ENCODE results near the gene CCDC27.

Gene CCDC27

DNA sequence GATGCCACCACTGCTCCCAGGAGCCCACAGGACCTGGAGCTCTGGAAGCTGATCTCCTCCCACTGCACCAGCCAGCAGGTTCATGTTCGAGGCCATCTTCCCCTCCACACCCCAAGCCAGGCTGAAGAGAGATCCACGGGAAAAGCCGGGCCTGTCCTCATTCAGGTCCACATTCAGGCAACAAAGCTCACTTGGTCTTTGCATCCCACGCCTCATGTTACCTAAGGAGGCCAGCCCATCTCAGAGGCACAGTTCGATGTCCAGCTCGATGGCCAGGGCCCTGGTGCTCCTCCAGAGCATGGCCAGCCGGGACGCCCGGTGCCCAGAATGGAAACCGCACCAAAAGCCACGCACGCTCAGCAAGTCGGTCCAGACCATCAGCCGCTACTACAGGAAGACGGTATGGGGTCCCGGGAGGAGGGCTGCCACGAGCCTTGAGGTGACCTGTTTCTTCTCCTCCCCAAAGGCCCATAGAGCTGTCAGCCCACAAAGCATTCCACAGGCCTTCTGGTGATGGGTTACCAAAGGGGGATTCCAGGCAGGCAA lies at the start of gene CCDC27:
Gene CCDC27 (plus strand): TSS at position 51 of the 546 bp plus-strand sequence. CDS start 32 bp downstream, at position 83.
- no peak for DNase-seq

- DNase-seq: no peak
Observed at GRCh38 chr1:3702528-3702927, 49.7 kb upstream of the CCDC27 start.

GRCh38 chr1:3702990-3703728 lies 49.1 kb upstream of the CCDC27 start:
- no peak for DNase-seq

DNA sequence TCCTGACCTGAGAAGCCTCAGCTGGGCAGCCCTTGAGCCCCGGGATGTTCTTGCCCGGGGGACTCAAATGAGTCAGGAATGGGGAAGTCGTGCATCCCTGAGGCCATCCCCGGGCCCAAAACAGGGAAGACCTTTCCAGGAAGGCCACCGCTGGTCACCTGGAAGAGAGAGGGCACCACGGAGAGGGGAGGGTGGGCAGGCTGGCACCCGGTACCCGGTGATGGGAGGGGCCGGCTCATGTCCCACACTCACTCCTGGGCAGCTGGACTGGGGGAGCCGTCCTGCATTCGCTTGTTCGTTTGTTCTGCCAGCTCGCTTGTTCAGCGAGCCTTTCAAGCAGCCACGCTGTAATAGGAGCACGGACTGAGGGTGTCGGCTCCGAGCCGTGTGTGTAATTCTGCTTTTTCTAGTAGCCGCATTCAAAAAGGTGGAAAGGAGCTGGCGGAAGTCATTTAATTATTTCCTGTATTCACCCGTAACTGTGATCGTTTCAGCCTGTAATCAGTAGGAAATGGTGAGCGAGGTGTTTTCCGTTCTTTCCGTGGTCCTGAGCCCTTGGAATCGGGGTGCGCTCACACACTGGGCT lies 48.4 kb upstream of the CCDC27 start:
- no peak for DNase-seq

DNA sequence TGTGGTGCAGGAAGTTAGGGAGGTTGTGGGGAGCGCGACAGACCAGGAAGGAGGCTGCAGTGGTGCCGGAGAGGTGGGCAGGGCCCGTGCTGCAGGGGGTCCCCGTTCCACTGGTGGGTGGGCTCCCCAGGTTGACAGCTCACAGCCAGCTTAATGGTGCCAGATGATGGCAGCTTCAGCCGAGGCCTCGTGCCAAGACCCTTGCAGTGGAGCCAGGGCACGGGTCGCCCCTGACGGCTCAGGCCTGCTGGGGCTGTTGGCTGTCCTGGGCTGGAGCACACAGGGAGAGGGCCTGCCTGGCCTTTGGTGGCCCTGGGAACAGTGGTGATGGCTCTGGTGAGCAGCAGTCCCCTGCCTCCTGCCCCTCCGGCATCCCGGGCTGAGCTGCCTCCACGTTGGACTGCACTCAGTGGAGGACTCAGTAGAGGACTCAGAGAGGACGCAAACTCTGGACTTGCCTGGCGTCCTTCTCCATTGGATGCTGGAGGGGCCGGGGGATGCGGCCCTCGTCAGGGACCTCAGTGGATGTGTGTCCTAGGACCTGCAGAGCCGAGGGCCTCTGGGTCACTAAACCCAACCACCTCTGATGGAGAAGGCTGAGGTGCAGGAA lies 46.8 kb upstream of the CCDC27 start:
- DNase-seq: no peak

DNA sequence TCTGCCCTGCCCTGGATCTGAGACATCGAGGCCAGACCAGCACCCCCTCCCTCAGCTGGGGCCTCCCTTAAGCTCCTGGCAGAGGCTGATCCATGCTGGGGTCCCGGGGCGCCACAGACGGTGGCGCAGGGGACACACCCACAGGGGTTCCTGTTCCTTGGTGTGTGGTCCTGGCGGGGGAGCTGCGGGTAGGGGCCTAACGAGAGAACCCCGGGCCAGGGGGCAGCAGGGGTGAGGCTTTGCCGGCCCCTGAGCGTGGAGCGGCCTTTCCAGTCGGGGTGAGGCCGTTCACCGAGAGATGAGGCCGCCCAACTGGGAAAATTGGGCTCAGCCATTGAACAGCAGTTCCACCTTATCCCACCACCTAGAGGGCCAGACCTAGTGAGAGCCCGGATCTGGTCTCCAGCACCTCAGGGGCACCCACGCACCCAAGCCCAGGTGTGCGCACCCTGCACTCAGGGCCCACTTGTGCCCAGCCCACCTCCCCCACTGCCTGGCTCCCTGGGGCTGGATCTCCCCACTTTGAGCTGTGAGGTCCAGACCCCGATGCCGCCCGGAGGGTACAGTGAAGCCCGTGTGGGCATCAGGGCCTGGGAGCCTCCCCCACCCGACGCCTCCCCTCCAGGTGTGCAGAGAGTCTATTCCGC lies 45.5 kb upstream of the CCDC27 start:
- DNase-seq: no peak

DNA sequence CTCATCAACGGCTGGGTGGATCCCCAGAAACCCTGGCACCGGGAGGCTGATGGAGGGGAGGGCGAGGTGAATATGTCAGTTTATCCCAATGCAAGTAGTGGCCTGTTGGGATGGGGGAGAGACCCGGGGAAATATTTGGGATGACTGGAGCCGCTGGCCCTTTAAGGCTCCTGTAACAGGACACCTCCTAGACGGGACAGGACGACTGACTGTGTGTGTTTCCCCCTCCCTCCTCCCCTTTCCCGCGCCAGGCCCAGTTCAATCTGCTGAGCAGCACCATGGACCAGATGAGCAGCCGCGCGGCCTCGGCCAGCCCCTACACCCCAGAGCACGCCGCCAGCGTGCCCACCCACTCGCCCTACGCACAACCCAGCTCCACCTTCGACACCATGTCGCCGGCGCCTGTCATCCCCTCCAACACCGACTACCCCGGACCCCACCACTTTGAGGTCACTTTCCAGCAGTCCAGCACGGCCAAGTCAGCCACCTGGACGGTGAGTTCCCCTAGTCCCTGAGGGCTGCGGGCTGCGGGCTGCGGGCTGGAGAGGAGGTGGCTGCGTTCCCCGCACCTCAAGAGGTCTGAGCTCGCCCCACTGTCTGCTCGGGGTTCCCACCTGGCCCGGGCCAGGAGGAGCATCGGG lies 44.8 kb upstream of the CCDC27 start:
- DNase-seq: no peak

DNA sequence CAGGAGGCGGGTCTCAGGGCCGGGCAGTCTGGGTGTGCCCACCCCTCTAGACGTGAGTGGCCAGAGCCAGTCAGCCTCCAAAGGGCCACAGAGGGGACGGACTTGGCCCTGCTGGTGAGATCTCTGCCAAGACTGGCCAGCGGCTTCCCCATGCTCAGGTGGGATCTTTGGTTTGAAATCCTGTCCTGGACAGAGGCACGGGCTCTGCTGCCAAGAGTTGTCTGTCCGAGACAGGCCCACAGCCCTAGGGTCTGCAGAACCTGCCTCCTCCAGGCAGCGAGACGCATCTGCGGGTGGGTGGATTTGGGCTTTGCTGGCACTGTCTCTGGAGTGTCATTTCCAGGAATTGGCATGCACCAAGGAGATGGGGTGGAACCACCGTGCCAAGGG lies 44.3 kb upstream of the CCDC27 start:
- no peak for DNase-seq

- DNase-seq: no peak
Observed at GRCh38 chr1:3708791-3709190, 43.5 kb upstream of the CCDC27 start.

DNA sequence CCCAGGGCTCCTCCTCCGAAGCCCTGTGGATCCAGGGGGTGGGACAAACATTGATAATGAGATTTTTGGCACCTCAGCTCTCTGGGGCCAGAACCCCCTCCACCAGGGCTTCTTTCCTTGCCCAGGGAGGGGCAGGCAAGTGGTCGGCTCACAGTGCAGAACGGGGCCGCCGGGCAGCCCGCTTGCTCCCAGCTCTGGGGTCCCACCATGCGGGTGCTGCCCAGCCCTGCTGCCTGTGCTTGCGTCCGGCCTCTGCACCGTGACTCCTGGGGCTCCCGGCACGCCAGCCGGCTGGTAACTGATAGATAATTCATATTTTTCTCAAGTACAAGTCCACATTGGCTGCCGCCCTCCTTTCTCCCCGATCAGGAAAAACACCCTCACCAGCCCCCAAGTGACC lies 42.0 kb upstream of the CCDC27 start:
- no peak for DNase-seq

DNA sequence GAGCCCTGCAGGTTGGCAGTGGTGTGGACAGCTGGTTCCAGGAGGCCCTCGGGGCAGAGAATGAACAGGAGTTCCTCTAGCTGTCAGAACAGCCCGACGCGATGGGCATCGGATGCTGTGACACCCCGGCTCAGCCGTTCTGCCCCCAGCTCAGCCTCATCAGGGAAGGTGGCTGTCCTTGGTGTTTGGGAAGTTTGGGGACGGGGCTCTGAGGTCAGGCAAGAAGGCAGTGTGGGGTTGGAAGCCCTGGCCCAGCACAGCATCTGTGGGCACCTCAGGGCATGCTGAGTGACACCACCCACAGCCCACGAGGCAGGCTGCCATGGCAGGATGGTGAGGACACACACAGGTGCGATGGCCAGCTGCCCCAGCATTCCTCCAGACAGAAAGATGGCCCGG lies 40.9 kb upstream of the CCDC27 start:
- DNase-seq: no peak

- DNase-seq: no peak
Observed at GRCh38 chr1:3711780-3712451, 40.3 kb upstream of the CCDC27 start.

DNA sequence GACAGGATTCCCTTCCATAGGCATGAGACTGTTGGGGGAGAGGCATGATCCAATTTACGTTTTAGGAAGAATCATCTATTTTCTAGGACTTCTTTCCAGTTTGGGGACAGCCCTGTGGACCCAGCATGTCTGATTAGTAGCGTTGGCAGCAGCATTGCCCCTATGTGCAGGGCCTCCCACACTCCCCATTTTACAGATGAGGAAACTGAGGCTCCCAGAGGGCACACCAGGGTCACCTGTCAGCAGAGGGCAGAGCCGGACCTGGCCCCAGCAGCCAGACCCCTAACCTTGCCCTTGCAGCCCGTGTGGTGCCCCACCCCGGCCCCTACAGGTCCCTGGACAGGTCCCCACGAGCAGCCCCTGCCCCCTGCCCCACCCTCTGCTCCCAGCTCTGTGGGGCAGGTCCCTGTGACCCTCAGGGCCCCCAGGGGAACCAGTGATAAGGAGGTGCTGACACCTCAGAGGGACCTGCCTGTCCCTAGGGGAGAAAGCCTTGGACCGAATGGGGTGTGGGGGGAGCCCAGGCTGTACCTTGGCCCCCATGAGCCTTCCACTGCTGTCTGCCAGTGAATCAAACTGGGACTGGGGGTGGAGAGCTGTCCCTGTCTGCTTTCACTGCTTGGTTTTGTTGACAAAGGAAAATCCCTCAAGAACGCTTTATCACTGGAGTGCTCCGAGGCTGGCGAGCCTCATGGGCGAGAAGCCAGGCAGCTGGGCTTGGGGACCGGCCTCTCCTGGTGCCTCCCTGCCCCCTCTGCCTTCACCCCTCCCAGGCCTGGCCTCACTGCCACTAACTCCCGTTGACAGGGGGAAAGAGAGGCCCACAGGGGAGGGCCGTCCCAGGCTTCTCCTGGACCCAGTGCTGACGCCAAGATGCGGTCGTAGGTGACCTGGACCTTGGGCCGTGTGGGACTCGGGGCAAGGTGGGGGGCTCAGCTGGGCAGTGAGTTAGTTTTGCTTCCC lies 39.4 kb upstream of the CCDC27 start:
- DNase-seq: no peak

- DNase-seq: no peak
Observed at GRCh38 chr1:3713840-3714239, 38.4 kb upstream of the CCDC27 start.

DNA sequence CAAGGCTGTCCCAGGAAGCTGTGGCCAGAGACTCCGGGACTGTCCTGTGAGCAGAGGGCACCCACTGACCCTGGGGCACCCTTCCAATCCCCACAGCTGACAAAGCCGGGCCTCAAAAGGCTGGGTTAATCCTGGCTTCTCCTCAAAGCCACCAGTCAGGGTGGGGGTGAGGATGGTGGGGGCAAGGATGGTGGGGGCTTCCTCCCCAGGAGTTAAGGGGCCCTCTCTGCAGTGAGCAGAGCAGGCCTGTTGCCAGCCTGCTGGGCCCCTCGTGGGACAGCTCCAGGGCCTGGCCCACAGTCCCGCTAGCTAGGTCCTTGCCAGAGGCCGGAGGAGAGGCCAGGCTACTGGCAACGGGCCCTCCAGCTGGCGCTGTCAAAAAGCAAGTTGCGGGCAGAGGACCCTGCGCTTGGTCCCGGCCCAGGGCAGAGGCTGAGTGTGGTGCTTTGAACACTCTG lies 37.9 kb upstream of the CCDC27 start:
- no peak for DNase-seq

GRCh38 chr1:3714814-3715213 lies 37.4 kb upstream of the CCDC27 start:
- no peak for DNase-seq

- DNase-seq: no peak
Observed at GRCh38 chr1:3716351-3716750, 35.9 kb upstream of the CCDC27 start.

DNA sequence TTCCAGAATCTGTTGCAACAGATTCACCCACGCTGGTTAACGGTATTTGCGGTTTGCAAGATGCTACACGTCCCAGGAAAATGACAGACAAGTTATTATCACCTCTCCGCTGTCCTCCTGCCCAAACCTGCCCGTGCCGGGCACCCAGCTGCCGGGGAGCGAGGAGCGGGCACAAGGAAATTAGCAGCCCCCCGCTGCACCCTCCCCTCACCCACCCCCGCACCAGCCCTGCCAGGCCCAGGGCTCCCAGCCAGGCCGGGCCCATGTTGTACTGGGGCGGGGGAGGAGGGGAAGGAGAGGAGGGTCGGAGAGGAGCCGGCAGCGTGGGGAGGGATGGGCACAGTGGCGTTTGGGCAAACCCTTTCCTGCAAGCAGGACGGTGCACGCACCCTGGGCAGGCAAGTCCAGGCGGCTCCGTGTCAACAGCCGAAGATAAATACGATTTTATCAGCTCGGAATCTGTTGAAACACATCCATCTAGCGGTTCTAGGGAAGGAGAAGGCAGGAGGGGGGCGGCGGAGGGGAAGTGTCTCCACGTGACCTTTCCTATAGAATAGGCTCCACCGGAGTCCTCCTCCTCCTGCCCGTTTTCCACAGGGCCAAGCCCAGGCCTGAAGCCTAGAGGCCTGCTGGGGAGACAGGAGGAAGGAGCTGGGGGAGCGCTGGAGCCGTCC lies 35.1 kb upstream of the CCDC27 start:
- no peak for DNase-seq

DNA sequence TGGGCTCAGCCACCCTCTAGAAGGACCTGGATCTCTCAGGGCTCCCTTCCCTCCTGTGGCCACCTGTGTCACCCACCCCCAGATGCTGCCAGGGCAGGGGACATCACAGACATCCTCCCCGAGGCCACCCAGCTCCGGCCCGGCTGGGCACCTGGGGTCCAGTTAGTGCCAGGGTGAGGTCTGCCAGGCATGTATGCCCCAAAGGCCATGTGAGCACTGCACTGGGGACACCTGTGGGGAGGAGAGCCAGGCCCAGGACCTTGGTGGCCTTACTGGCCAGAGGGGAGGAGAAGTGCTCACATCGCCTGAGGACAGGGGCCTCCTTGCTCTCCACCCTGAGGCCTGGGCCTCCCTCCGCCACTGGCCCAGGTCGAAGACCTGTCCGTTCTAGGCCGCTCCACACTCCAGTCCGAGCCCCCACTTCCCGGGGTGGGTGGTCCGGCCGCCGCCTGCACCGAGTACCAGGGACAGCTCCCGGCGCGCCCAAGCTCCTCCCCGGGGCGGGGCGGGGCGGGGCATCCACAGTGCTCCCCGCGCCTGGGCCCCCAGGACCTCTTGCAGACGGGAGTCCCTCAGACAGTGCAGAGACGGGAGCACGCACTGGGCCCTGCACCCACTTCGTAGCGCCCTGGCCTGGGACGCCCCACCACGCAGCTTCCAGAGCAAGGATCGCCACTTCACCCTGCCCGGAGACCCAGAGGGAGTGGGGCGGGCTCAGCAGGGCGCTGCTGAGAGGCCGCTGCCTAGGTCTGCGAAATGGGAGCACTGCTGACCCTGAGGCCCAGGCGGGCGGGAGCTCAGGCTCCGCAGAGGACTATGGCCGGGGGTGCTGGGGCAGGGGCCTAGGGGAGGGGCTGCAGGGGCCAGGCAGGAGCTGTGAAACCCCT lies 34.3 kb upstream of the CCDC27 start:
- no peak for DNase-seq

- no peak for DNase-seq
Observed at GRCh38 chr1:3718764-3719163, 33.5 kb upstream of the CCDC27 start.
